IPS DF 6.9 (cell line): Measurements from ENCODE around the gene CEP131.

Source experiments
- DNase-seq: peaks from one replicate; pipeline ENCODE4 v3.0.0-alpha.2; 2013; ENCODE audit warnings: low read depth, low spot score
- H3K27ac ChIP-seq: one replicate; pipeline ENCODE4 v1.5.1; 2013; ENCODE audit warnings: low read length, control low read depth
- H3K27me3 ChIP-seq: 2 replicates; pipeline ENCODE4 v1.6.1; 2013; ENCODE audit warnings: mild to moderate bottlenecking, low read length; ENCODE audit not compliant: control insufficient read depth, insufficient read depth
- H3K36me3 ChIP-seq: 2 replicates; pipeline ENCODE4 v1.6.1; 2013; ENCODE audit warnings: low read length; ENCODE audit not compliant: control insufficient read depth, insufficient read depth
- H3K4me1 ChIP-seq: 2 replicates; pipeline ENCODE4 v1.6.1; 2013; ENCODE audit warnings: low read length; ENCODE audit not compliant: control insufficient read depth, insufficient read depth
- H3K4me3 ChIP-seq: 2 replicates; pipeline ENCODE4 v1.5.1; 2013; ENCODE audit warnings: mild to moderate bottlenecking, low read length
- H3K9me3 ChIP-seq: 2 replicates; pipeline ENCODE4 v1.6.1; 2013; ENCODE audit warnings: low read length, inconsistent platforms; ENCODE audit not compliant: control insufficient read depth, insufficient read depth
- WGBS: extraction: QIAGEN DNeasy Blood & Tissue Kit; methylation state at CpG from one replicate; pipeline ENCODE4 v1.1.7; 2013; ENCODE audit warnings: mixed read lengths, missing lambda C conversion rate; ENCODE audit not compliant: insufficient read length, insufficient coverage; 5-methylcytosine and 5-hydroxymethylcytosine counted together

CEP131 gene

GRCh38 chr17:81163703-81164370 lies 58.9 kb downstream of the CEP131 start:
- no peak for DNase-seq
- Histone ChIP-seq H3K4me1 (peaks cover 2% of the 10 kb centered on the region; the same call in 1 of the 2 replicates), H3K27ac (no peak overlapping the region), H3K4me3 (no peak overlapping the region), H3K9me3 (no peaks in the 10 kb centered on the region), H3K36me3 (no peaks in the 10 kb centered on the region; the same call in 1 of the 2 replicates), H3K27me3 (no peaks in the 10 kb centered on the region)
- no CpG with 5 or more reads among the region's 15 CpGs for WGBS

- H3K27ac ChIP-seq, result no peak overlapping the region
- H3K27me3 ChIP-seq, result no peaks in the 10 kb centered on the region
- no peak overlapping the region for H3K4me3 ChIP-seq
- H3K4me1 ChIP-seq, result peaks cover 2% of the 10 kb centered on the region; the same call in 1 of the 2 replicates
- no peaks in the 10 kb centered on the region for H3K9me3 ChIP-seq
- WGBS, result no CpG with 5 or more reads among the region's 19 CpGs
- no peaks in the 10 kb centered on the region; the same call in 1 of the 2 replicates for H3K36me3 ChIP-seq
- DNase-seq, result no peak
These were observed 59.6 kb downstream of the CEP131 start for GRCh38 chr17:81163051-81163695.

GRCh38 chr17:81162491-81162890 lies 60.3 kb downstream of the CEP131 start:
- H3K27ac ChIP-seq, result no peak overlapping the region
- H3K27me3 ChIP-seq, result no peaks in the 10 kb centered on the region
- H3K4me1 ChIP-seq, result peaks cover 2% of the 10 kb centered on the region; the same call in 1 of the 2 replicates
- no peak overlapping the region for H3K4me3 ChIP-seq
- H3K36me3 ChIP-seq, result no peaks in the 10 kb centered on the region; the same call in 1 of the 2 replicates
- no CpG with 5 or more reads among the region's 11 CpGs for WGBS
- no peak for DNase-seq
- no peaks in the 10 kb centered on the region for H3K9me3 ChIP-seq

- Histone ChIP-seq H3K4me3 (no peak overlapping the region), H3K9me3 (no peaks in the 10 kb centered on the region), H3K36me3 (no peaks in the 10 kb centered on the region; the same call in 1 of the 2 replicates), H3K27me3 (no peaks in the 10 kb centered on the region), H3K27ac (no peak overlapping the region), H3K4me1 (peaks cover 2% of the 10 kb centered on the region; the same call in 1 of the 2 replicates)
- WGBS, result no CpG with 5 or more reads among the region's 16 CpGs
- no peak for DNase-seq
These were observed 60.8 kb downstream of the CEP131 start for GRCh38 chr17:81161972-81162371.

- Histone ChIP-seq H3K4me3 (no peak overlapping the region), H3K4me1 (peaks cover under 1% of the 10 kb centered on the region; the same call in 1 of the 2 replicates), H3K36me3 (no peaks in the 10 kb centered on the region; the same call in 1 of the 2 replicates), H3K27ac (no peak overlapping the region), H3K27me3 (no peaks in the 10 kb centered on the region), H3K9me3 (no peaks in the 10 kb centered on the region)
- no CpG with 5 or more reads among the region's 15 CpGs for WGBS
- DNase-seq, result no peak
These were observed 61.2 kb downstream of the CEP131 start for GRCh38 chr17:81161536-81161935.

- WGBS, result no CpG with 5 or more reads among the region's 32 CpGs
- no peaks in the 10 kb centered on the region; the same call in 1 of the 2 replicates for H3K36me3 ChIP-seq
- H3K27ac ChIP-seq, result no peak overlapping the region
- H3K27me3 ChIP-seq, result no peaks in the 10 kb centered on the region
- H3K9me3 ChIP-seq, result no peaks in the 10 kb centered on the region
- no peak for DNase-seq
- no peaks in the 10 kb centered on the region for H3K4me1 ChIP-seq
- no peak overlapping the region for H3K4me3 ChIP-seq
These were observed 61.9 kb downstream of the CEP131 start for GRCh38 chr17:81160747-81161453.

- Histone ChIP-seq H3K36me3 (no peaks in the 10 kb centered on the region; the same call in 1 of the 2 replicates), H3K4me3 (no peak overlapping the region), H3K9me3 (no peaks in the 10 kb centered on the region), H3K27me3 (no peaks in the 10 kb centered on the region), H3K4me1 (no peaks in the 10 kb centered on the region), H3K27ac (no peak overlapping the region)
- no peak for DNase-seq
- WGBS, result no CpG with 5 or more reads among the region's 28 CpGs
These were observed 62.5 kb downstream of the CEP131 start for GRCh38 chr17:81160306-81160705.

GRCh38 chr17:81159611-81160265 lies 63.0 kb downstream of the CEP131 start:
- Histone ChIP-seq H3K9me3 (no peaks in the 10 kb centered on the region), H3K4me3 (no peak overlapping the region), H3K27ac (no peak overlapping the region), H3K36me3 (no peaks in the 10 kb centered on the region; the same call in 1 of the 2 replicates), H3K27me3 (no peaks in the 10 kb centered on the region), H3K4me1 (no peaks in the 10 kb centered on the region)
- DNase-seq, result no peak
- WGBS, result no CpG with 5 or more reads among the region's 25 CpGs

- Histone ChIP-seq H3K4me1 (no peaks in the 10 kb centered on the region), H3K36me3 (no peaks in the 10 kb centered on the region; the same call in 1 of the 2 replicates), H3K27me3 (no peaks in the 10 kb centered on the region), H3K27ac (no peak overlapping the region), H3K4me3 (no peak overlapping the region), H3K9me3 (no peaks in the 10 kb centered on the region)
- no CpG with 5 or more reads among the region's 43 CpGs for WGBS
- no peak for DNase-seq
These were observed 63.8 kb downstream of the CEP131 start for GRCh38 chr17:81158688-81159590.
